AG04449 (cell line): ENCODE data around the gene CCR9.
A peak's percentile ranks its signal among the peaks of the same experiment; 100 is the strongest.

Experiments
- CTCF ChIA-PET: fragments of 350-600 bp; formaldehyde crosslinking; extraction: SDS; loops from one replicate; lab custom pipeline; 2021; ENCODE audit warnings: antibody characterized with exemption; lab: Yijun Ruan, JAX
- POLR2A ChIA-PET: fragments of 400-600, 350-600 bp; formaldehyde crosslinking; extraction: SDS; loops from one replicate; lab custom pipeline; 2020; ENCODE audit warnings: antibody characterized with exemption, inconsistent platforms; lab: Yijun Ruan, JAX
- DNase-seq: peaks from one replicate; pipeline ENCODE4 v3.0.0-alpha.2; 2010; ENCODE audit warnings: low read depth, low spot score
- H3K4me3 ChIP-seq: 2 replicates; pipeline ENCODE4 v1.5.1; 2011; ENCODE audit warnings: low read depth, mild to moderate bottlenecking, control low read depth, low read length
- CTCF ChIP-seq: IDR thresholded peaks from one replicate; pipeline ENCODE4 v1.5.1; 2011; ENCODE audit warnings: mild to moderate bottlenecking, moderate library complexity, low read length, control low read depth, inconsistent platforms; ENCODE audit not compliant: insufficient read depth; ENCODE audit errors: missing control alignments

The CCR9 gene

GRCh38 chr3:45895686-45896468 is 9.5 kb downstream of the CCR9 start:
- no peak overlapping the region for H3K4me3 ChIP-seq
- TF ChIP-seq CTCF, result no peak
- ChIA-PET POLR2A (no interaction called here), CTCF (no interaction called here)
- no peak for DNase-seq

GRCh38 chr3:45896956-45897355 is 10.6 kb downstream of the CCR9 start:
- POLR2A ChIA-PET, result no interaction called here

GRCh38 chr3:45904931-45905330 is 18.6 kb downstream of the CCR9 start:
- no peak overlapping the region for H3K4me3 ChIP-seq
- no peak for TF ChIP-seq CTCF
- CTCF ChIA-PET, result interaction anchor here (0.9 to 6.5 kb wide), 5 partner anchors 12 to 172 kb away, joined by 3 to 57 read pairs (median 4); no protein-coding TSS in a partner anchor
- POLR2A ChIA-PET, result no interaction called here
- no peak for DNase-seq

More at GRCh38 chr3:45896956-45897355, 10.6 kb downstream of the CCR9 start:
- no peak overlapping the region for H3K4me3 ChIP-seq
- CTCF ChIA-PET, result interaction anchor here (0.6 kb wide), 1 partner anchor 41 kb away, joined by 3 read pairs; no protein-coding TSS in a partner anchor
- DNase-seq, result peak; percentile 45
- no peak for TF ChIP-seq CTCF

GRCh38 chr3:45905755-45906154 is 19.4 kb downstream of the CCR9 start:
- no peak for TF ChIP-seq CTCF
- no peak for DNase-seq
- ChIA-PET POLR2A (no interaction called here), CTCF (interaction anchor here (0.8 to 6.5 kb wide), 4 partner anchors 29 to 171 kb away, joined by 3 to 57 read pairs (median 4); partner anchors contain the start of gene CXCR6)
- no peak overlapping the region for H3K4me3 ChIP-seq

GRCh38 chr3:45906681-45907407 is 20.5 kb downstream of the CCR9 start:
- CTCF ChIA-PET, result interaction anchor here (0.8 to 6.5 kb wide), 17 partner anchors 11 to 396 kb away, joined by 3 to 57 read pairs (median 4); partner anchors contain the start of gene CXCR6
- peak; percentile 75 for TF ChIP-seq CTCF
- peak; percentile 28 for DNase-seq
- POLR2A ChIA-PET, result no interaction called here
- H3K4me3 ChIP-seq, result no peak overlapping the region
